Activated T-cell treated with anti-CD3 and anti-CD28 coated beads for 1 hour (primary cell): ENCODE measurements around the gene PEG3.

Experiments used
- DNase-seq: peaks from one replicate; pipeline ENCODE4 v3.0.0-alpha.2; 2020; ENCODE audit warnings: low read depth

Gene PEG3

DNA sequence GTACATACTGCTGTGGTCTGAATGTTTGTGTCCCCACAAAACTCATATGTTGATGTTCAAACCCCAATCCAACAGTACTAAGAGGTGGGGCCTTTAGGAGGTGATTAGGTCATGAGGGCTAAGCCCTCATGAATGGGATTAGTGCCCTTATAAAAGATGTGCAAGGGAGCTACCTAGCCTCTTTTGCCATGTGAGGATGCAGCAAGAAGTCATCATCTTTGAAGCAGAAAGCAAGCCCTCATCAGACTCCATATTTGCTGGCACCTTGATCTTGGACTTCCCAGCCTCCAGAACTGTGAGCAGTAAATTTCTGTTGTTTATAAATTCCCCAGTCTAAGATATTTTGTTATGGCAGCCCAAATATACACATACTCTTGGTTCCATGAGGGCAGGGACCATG lies 33.9 kb downstream of the PEG3 start:
- no peak for DNase-seq
